Measurements from ENCODE around the gene EPHA4.

EPHA4 gene

GRCh38 chr2:221504905-221505304, 67.2 kb downstream of the EPHA4 start:
- DNase-seq (ENCODE audit: low read depth in 2 of 2), result no peak

- DNase-seq (ENCODE audit: low read depth in 2 of 2), result no peak
Measured at GRCh38 chr2:221503965-221504364, 68.1 kb downstream of the EPHA4 start.

- DNase-seq (ENCODE audit: low read depth in 2 of 2), result no peak
Measured at GRCh38 chr2:221502270-221503010, 69.7 kb downstream of the EPHA4 start.

GRCh38 chr2:221501883-221502269, 70.2 kb downstream of the EPHA4 start:
- DNase-seq (ENCODE audit: low read depth in 2 of 2), result no peak

GRCh38 chr2:221501210-221501882, 70.8 kb downstream of the EPHA4 start:
- DNase-seq (ENCODE audit: low read depth in 2 of 2), result no peak

GRCh38 chr2:221500501-221501209, 71.4 kb downstream of the EPHA4 start:
- DNase-seq (ENCODE audit: low read depth in 2 of 2), result no peak

- DNase-seq (ENCODE audit: low read depth in 2 of 2), result no peak
Measured at GRCh38 chr2:221495731-221496130, 76.4 kb downstream of the EPHA4 start.

GRCh38 chr2:221494556-221494955, 77.5 kb downstream of the EPHA4 start:
- DNase-seq (ENCODE audit: low read depth in 2 of 2), result no peak

GRCh38 chr2:221493391-221493790, 78.7 kb downstream of the EPHA4 start:
- no peak for DNase-seq (ENCODE audit: low read depth in 2 of 2)

- DNase-seq (ENCODE audit: low read depth in 2 of 2), result no peak
Measured at GRCh38 chr2:221492636-221493035, 79.5 kb downstream of the EPHA4 start.

- DNase-seq (ENCODE audit: low read depth in 2 of 2), result no peak
Measured at GRCh38 chr2:221490506-221491060, 81.5 kb downstream of the EPHA4 start.

GRCh38 chr2:221488136-221488807, 83.8 kb downstream of the EPHA4 start:
- no peak for DNase-seq (ENCODE audit: low read depth in 2 of 2)

GRCh38 chr2:221486106-221486505, 86.0 kb downstream of the EPHA4 start:
- no peak for DNase-seq (ENCODE audit: low read depth in 2 of 2)

GRCh38 chr2:221485503-221485870, 86.6 kb downstream of the EPHA4 start:
- no peak for DNase-seq (ENCODE audit: low read depth in 2 of 2)

GRCh38 chr2:221484761-221485502, 87.2 kb downstream of the EPHA4 start:
- no peak for DNase-seq (ENCODE audit: low read depth in 2 of 2)

GRCh38 chr2:221482666-221483455, 89.2 kb downstream of the EPHA4 start:
- DNase-seq (ENCODE audit: low read depth in 2 of 2), result no peak

GRCh38 chr2:221480821-221481220, 91.3 kb downstream of the EPHA4 start:
- DNase-seq (ENCODE audit: low read depth in 2 of 2), result no peak

- DNase-seq (ENCODE audit: low read depth in 2 of 2), result no peak
Measured at GRCh38 chr2:221480163-221480562, 91.9 kb downstream of the EPHA4 start.

GRCh38 chr2:221478485-221478863, 93.6 kb downstream of the EPHA4 start:
- DNase-seq (ENCODE audit: low read depth in 2 of 2), result no peak

- no peak for DNase-seq (ENCODE audit: low read depth in 2 of 2)
Measured at GRCh38 chr2:221477714-221478484, 94.2 kb downstream of the EPHA4 start.
